ENCODE data around the gene DNAJA2. TPM values are rescaled to one million over a fixed set of nuclear protein-coding genes. Genes with fewer than 3 reads are reported as not detected.

DNAJA2 gene
- total RNA-seq, 1 experiment from 2014 or later: 85.2 TPM

DNA sequence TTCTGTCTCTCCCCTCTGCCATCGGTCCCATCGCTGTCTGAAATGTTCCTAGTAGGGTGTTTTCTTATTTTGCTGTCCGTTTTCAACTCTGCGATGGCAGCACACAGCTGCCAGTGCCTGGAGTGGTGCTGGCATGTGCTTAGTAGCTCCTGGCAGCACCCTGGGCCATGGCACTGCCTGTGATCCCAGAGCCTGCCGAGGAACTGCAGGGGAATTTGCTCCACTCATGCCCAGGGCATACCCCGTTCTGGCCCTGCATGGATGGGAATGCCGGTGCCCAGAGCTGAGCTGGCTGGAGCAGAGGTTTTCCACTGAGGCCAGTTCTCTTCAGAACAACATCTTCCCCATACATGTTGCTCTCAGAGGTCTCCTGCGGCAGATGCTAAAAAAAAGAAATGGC is 46.2 kb downstream of the DNAJA2 start:
- H3K4me1 ChIP-seq (ENCODE audit: insufficient read depth, low read length, poor library complexity, severe bottlenecking): no peaks in the 10 kb centered on the region
- H3K27me3 ChIP-seq (replicated peaks; ENCODE audit: insufficient read depth, low read depth, low read length, poor library complexity): no peaks in the 10 kb centered on the region
- H3K36me3 ChIP-seq (ENCODE audit: insufficient read depth, low read length, poor library complexity, severe bottlenecking): peaks cover 33% of the 10 kb centered on the region
- ChIA-PET CTCF (no interaction called here), POLR2A (ENCODE audit: low non-redundant PET) (no interaction called here)
- H3K27ac ChIP-seq (ENCODE audit: low read depth, low read length, poor library complexity, severe bottlenecking): no peak overlapping the region
- intact Hi-C loops (cut with micrococcal nuclease; ENCODE audit: unreplicated experiment): no loop called here
- BruUV-seq (replicated peaks): no TSS peak
- no peak for DNase-seq (ENCODE audit: low spot score)
- no peak overlapping the region for H3K4me3 ChIP-seq (ENCODE audit: low read depth, low read length, poor library complexity, severe bottlenecking)
- TF ChIP-seq, protein P1, sequence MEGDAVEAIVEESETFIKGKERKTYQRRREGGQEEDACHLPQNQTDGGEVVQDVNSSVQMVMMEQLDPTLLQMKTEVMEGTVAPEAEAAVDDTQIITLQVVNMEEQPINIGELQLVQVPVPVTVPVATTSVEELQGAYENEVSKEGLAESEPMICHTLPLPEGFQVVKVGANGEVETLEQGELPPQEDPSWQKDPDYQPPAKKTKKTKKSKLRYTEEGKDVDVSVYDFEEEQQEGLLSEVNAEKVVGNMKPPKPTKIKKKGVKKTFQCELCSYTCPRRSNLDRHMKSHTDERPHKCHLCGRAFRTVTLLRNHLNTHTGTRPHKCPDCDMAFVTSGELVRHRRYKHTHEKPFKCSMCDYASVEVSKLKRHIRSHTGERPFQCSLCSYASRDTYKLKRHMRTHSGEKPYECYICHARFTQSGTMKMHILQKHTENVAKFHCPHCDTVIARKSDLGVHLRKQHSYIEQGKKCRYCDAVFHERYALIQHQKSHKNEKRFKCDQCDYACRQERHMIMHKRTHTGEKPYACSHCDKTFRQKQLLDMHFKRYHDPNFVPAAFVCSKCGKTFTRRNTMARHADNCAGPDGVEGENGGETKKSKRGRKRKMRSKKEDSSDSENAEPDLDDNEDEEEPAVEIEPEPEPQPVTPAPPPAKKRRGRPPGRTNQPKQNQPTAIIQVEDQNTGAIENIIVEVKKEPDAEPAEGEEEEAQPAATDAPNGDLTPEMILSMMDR (conservative IDR thresholded peaks at IDR 0.05; ENCODE audit: low read depth, low read length): no peak
- TF ChIP-seq EZH2 (IDR thresholded peaks at IDR 0.05; ENCODE audit: borderline replicate concordance, low read depth, low read length, poor library complexity, severe bottlenecking): no peak
- H3K9me3 ChIP-seq (ENCODE audit: low read depth, low read length, poor library complexity, severe bottlenecking): no peaks in the 10 kb centered on the region

DNA sequence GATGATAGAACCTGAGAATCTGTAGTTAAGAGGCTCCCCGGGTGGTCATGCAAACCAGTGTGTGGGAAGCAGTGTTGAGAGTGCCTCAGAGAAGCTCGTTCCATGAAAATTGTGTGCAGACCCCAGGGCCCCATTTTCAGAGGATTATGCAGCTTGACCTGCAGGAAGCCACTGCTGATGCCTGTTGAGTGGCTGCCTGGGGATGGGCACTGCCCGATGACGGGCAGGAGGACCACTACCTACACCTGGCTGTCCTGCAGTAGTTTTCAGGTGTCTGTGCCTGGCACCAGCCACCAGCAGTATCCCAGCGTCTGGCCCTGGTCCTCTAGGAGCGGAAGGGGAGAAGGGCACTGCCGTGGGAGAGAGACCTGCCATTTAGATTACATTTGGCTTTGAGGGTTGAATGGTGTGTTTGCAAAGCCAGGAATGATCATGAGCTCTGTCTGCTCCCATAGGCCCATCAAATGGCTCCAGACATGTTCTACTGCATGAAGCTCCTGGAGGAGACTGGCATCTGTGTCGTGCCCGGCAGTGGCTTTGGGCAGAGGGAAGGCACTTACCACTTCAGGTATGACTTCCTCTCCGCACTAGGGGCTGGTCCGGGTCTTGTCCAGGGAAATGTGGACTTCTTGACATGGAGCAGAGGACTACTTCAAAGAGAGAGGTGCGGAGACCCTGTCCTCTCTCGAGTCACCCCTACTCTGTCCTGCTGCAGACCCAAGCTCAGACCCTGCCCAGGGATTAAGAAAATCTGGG is 46.8 kb downstream of the DNAJA2 start:
- no TSS peak for BruUV-seq (replicated peaks)
- no peaks in the 10 kb centered on the region for H3K4me1 ChIP-seq (ENCODE audit: insufficient read depth, low read length, poor library complexity, severe bottlenecking)
- DNase-seq (ENCODE audit: low spot score): no peak
- no peaks in the 10 kb centered on the region for H3K9me3 ChIP-seq (ENCODE audit: low read depth, low read length, poor library complexity, severe bottlenecking)
- POLR2A ChIA-PET (ENCODE audit: low non-redundant PET): no interaction called here
- TF ChIP-seq, protein P1 (conservative IDR thresholded peaks at IDR 0.05; ENCODE audit: low read depth, low read length): no peak
- TF ChIP-seq EZH2 (IDR thresholded peaks at IDR 0.05; ENCODE audit: borderline replicate concordance, low read depth, low read length, poor library complexity, severe bottlenecking): no peak
- CTCF ChIA-PET: no interaction called here
- no peaks in the 10 kb centered on the region for H3K27me3 ChIP-seq (replicated peaks; ENCODE audit: insufficient read depth, low read depth, low read length, poor library complexity)
- no peak overlapping the region for H3K4me3 ChIP-seq (ENCODE audit: low read depth, low read length, poor library complexity, severe bottlenecking)
- peaks cover 39% of the 10 kb centered on the region for H3K36me3 ChIP-seq (ENCODE audit: insufficient read depth, low read length, poor library complexity, severe bottlenecking)
- intact Hi-C loops (cut with micrococcal nuclease; ENCODE audit: unreplicated experiment): no loop called here
- no peak overlapping the region for H3K27ac ChIP-seq (ENCODE audit: low read depth, low read length, poor library complexity, severe bottlenecking)

- no TSS peak for BruUV-seq (replicated peaks)
- no peak overlapping the region for H3K4me3 ChIP-seq (ENCODE audit: low read depth, low read length, poor library complexity, severe bottlenecking)
- H3K36me3 ChIP-seq (ENCODE audit: insufficient read depth, low read length, poor library complexity, severe bottlenecking): peaks cover 40% of the 10 kb centered on the region
- H3K4me1 ChIP-seq (ENCODE audit: insufficient read depth, low read length, poor library complexity, severe bottlenecking): no peaks in the 10 kb centered on the region
- TF ChIP-seq, protein P1 (conservative IDR thresholded peaks at IDR 0.05; ENCODE audit: low read depth, low read length): no peak
- no peak for TF ChIP-seq EZH2 (IDR thresholded peaks at IDR 0.05; ENCODE audit: borderline replicate concordance, low read depth, low read length, poor library complexity, severe bottlenecking)
- no peaks in the 10 kb centered on the region for H3K9me3 ChIP-seq (ENCODE audit: low read depth, low read length, poor library complexity, severe bottlenecking)
- CTCF ChIA-PET: no interaction called here
- no peak overlapping the region for H3K27ac ChIP-seq (ENCODE audit: low read depth, low read length, poor library complexity, severe bottlenecking)
- no peak for DNase-seq (ENCODE audit: low spot score)
- intact Hi-C loops (cut with micrococcal nuclease; ENCODE audit: unreplicated experiment): no loop called here
- H3K27me3 ChIP-seq (replicated peaks; ENCODE audit: insufficient read depth, low read depth, low read length, poor library complexity): no peaks in the 10 kb centered on the region
- POLR2A ChIA-PET (ENCODE audit: low non-redundant PET): no interaction called here
Observed at GRCh38 chr16:46924402-46924801, 49.1 kb downstream of the DNAJA2 start.
